ENCODE results near the gene PDCD7.
"Not testable (repeated sequence)": the region's sequence is repeated elsewhere in the genome, so short reads cannot be mapped to it uniquely, and the experiment has no call there.

- TF ChIP-seq, protein P1, sequence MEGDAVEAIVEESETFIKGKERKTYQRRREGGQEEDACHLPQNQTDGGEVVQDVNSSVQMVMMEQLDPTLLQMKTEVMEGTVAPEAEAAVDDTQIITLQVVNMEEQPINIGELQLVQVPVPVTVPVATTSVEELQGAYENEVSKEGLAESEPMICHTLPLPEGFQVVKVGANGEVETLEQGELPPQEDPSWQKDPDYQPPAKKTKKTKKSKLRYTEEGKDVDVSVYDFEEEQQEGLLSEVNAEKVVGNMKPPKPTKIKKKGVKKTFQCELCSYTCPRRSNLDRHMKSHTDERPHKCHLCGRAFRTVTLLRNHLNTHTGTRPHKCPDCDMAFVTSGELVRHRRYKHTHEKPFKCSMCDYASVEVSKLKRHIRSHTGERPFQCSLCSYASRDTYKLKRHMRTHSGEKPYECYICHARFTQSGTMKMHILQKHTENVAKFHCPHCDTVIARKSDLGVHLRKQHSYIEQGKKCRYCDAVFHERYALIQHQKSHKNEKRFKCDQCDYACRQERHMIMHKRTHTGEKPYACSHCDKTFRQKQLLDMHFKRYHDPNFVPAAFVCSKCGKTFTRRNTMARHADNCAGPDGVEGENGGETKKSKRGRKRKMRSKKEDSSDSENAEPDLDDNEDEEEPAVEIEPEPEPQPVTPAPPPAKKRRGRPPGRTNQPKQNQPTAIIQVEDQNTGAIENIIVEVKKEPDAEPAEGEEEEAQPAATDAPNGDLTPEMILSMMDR (IDR thresholded peaks at IDR 0.05): not testable (repeated sequence)
- TF ChIP-seq POLR2A (IDR thresholded peaks at IDR 0.05): not testable (repeated sequence)
Measured at GRCh38 chr15:65138631-65139030, 5.0 kb upstream of the PDCD7 start.

All from testis (tissue), 2 donors.